DLD1 (cell line): ENCODE data around the gene IRF2BP2.

Source experiments
- in situ Hi-C: cut with HindIII; loops from 2 replicates; pipeline ENCODE4 v1.10.0; 2017; ENCODE audit warnings: low sequenced_read_pairs

Gene IRF2BP2

GRCh38 chr1:234603221-234604204 is 6.5 kb downstream of the IRF2BP2 start:
- in situ Hi-C loops, result loop anchor here (25.0 kb wide), 1 partner anchor 359 kb away; no protein-coding TSS in a partner anchor

GRCh38 chr1:234602334-234603220 is 7.4 kb downstream of the IRF2BP2 start:
- in situ Hi-C loops, result loop anchor here (25.0 kb wide), 1 partner anchor 360 kb away; no protein-coding TSS in a partner anchor

- in situ Hi-C loops, result loop anchor here (25.0 kb wide), 1 partner anchor 361 kb away; no protein-coding TSS in a partner anchor
These were observed 8.5 kb downstream of the IRF2BP2 start for GRCh38 chr1:234601301-234602017.

GRCh38 chr1:234600418-234601281 is 9.3 kb downstream of the IRF2BP2 start:
- in situ Hi-C loops, result loop anchor here (25.0 kb wide), 1 partner anchor 362 kb away; no protein-coding TSS in a partner anchor

- in situ Hi-C loops, result loop anchor here (10.0 to 25.0 kb wide), 2 partner anchors 362 to 475 kb away; no protein-coding TSS in a partner anchor
These were observed 10.2 kb downstream of the IRF2BP2 start for GRCh38 chr1:234599617-234600417.

- in situ Hi-C loops, result loop anchor here (10.0 kb wide), 1 partner anchor 476 kb away; no protein-coding TSS in a partner anchor
These were observed 10.9 kb downstream of the IRF2BP2 start for GRCh38 chr1:234598974-234599616.

GRCh38 chr1:234597894-234598293 is 12.1 kb downstream of the IRF2BP2 start:
- in situ Hi-C loops, result loop anchor here (10.0 kb wide), 1 partner anchor 477 kb away; no protein-coding TSS in a partner anchor

GRCh38 chr1:234595899-234596298 is 14.1 kb downstream of the IRF2BP2 start:
- in situ Hi-C loops, result loop anchor here (10.0 kb wide), 1 partner anchor 479 kb away; no protein-coding TSS in a partner anchor

- in situ Hi-C loops, result loop anchor here (10.0 kb wide), 1 partner anchor 480 kb away; no protein-coding TSS in a partner anchor
These were observed 15.4 kb downstream of the IRF2BP2 start for GRCh38 chr1:234594575-234594974.

- in situ Hi-C loops, result loop anchor here (10.0 kb wide), 1 partner anchor 481 kb away; no protein-coding TSS in a partner anchor
These were observed 16.0 kb downstream of the IRF2BP2 start for GRCh38 chr1:234593771-234594504.

GRCh38 chr1:234593109-234593508 is 16.9 kb downstream of the IRF2BP2 start:
- in situ Hi-C loops, result loop anchor here (10.0 kb wide), 1 partner anchor 482 kb away; no protein-coding TSS in a partner anchor

- in situ Hi-C loops, result loop anchor here (10.0 kb wide), 1 partner anchor 483 kb away; no protein-coding TSS in a partner anchor
These were observed 17.7 kb downstream of the IRF2BP2 start for GRCh38 chr1:234592240-234592639.

GRCh38 chr1:234591131-234591530 is 18.8 kb downstream of the IRF2BP2 start:
- in situ Hi-C loops, result loop anchor here (10.0 kb wide), 1 partner anchor 484 kb away; no protein-coding TSS in a partner anchor

- in situ Hi-C loops, result loop anchor here (10.0 kb wide), 1 partner anchor 485 kb away; no protein-coding TSS in a partner anchor
These were observed 19.9 kb downstream of the IRF2BP2 start for GRCh38 chr1:234589854-234590620.

GRCh38 chr1:234589064-234589800 is 20.7 kb downstream of the IRF2BP2 start:
- in situ Hi-C loops, result no loop called here
